ENCODE measurements around the gene KCNK7. TPM values are rescaled to one million over a fixed set of nuclear protein-coding genes. Genes with fewer than 3 reads are reported as not detected.

The KCNK7 gene
- total RNA-seq, 1 experiment from 2014 or later = 1.4 TPM

DNA sequence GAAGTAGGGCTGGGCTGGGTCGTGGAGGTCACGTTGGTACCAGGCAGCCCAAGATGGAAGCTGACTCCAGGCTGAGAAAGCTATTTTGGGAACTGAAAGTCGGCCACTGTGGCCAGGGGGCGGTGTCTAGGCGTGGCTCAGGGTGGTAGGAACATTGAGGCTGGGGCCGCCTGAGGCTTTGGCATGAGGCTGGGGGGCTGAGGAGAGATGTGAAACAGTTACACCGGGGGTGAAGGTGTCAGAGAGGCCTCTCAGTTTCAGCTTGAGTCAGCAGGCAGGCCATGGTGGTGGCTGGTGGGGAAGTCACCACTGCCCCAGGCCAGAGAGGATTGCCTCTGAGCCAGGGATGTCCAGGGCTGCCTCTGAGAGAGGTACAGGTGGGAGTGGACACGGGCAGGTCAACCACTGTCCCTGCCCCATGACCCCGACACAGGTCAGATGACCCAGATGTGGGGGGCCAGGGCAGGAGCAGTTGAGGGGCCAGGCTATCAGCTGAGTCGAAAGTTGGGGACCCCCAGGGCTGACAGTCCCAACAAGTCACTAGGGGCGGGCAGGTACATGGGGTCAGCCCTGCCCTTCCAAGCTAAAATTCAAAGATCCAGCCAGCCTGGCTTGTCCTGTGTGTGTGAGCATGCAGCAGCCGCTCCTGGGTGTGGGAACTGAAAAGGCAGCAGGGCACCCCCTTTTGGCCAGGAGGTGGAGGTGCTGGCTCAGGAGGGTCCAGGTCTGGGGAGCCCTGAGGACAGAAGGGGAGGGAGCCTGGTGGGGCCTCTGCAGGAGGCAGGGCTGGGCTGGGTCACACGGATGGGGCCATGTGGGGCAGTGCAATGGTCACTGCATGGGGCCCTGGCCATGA is 7.2 kb downstream of the KCNK7 start:
- intact Hi-C loops (cut with micrococcal nuclease; ENCODE audit: unreplicated experiment) = no loop called here

DNA sequence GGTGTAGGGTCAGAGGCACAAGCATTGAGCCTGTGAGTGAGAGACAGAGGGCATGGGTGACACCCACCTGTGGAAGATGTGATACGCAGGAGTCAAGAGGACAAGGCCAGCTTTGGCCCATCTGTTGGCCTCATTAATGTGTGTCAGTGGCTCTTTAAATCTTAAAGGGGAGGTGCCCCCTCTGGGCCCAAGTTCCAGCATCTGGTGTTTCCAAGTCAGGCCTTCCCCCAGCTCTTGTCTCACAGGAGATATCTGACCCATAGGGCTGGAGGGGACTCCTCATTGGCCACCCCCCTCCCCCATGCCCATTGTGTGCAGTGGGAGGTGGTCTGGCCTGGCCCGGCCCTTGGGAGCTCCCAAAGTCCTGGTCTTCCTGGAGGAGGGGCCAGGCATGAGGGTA is 8.9 kb downstream of the KCNK7 start:
- Mint-ChIP-seq H3K4me3 (ENCODE audit: low read depth, unreplicated experiment) (no peak overlapping the region), H3K27me3 (ENCODE audit: unreplicated experiment) (no peaks in the 10 kb centered on the region), H3K4me1 (ENCODE audit: low read depth, unreplicated experiment) (peaks cover 16% of the 10 kb centered on the region), H3K9me3 (ENCODE audit: low read depth, unreplicated experiment) (no peaks in the 10 kb centered on the region), H3K27ac (ENCODE audit: unreplicated experiment) (no peak overlapping the region), H3K36me3 (ENCODE audit: insufficient read depth, unreplicated experiment) (peaks cover 49% of the 10 kb centered on the region)
- DNase-seq = no peak
- intact Hi-C loops (cut with micrococcal nuclease; ENCODE audit: unreplicated experiment) = no loop called here
- CTCF ChIA-PET = no interaction called here
- BruUV-seq (replicated peaks) = no TSS peak
- TF ChIP-seq, protein P1, sequence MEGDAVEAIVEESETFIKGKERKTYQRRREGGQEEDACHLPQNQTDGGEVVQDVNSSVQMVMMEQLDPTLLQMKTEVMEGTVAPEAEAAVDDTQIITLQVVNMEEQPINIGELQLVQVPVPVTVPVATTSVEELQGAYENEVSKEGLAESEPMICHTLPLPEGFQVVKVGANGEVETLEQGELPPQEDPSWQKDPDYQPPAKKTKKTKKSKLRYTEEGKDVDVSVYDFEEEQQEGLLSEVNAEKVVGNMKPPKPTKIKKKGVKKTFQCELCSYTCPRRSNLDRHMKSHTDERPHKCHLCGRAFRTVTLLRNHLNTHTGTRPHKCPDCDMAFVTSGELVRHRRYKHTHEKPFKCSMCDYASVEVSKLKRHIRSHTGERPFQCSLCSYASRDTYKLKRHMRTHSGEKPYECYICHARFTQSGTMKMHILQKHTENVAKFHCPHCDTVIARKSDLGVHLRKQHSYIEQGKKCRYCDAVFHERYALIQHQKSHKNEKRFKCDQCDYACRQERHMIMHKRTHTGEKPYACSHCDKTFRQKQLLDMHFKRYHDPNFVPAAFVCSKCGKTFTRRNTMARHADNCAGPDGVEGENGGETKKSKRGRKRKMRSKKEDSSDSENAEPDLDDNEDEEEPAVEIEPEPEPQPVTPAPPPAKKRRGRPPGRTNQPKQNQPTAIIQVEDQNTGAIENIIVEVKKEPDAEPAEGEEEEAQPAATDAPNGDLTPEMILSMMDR (IDR thresholded peaks at IDR 0.05; ENCODE audit: unreplicated experiment) = no peak

More for the DNA sequence above, 7.2 kb downstream of the KCNK7 start:
- H3K27me3 Mint-ChIP-seq (ENCODE audit: unreplicated experiment) = no peaks in the 10 kb centered on the region
- H3K4me3 Mint-ChIP-seq (ENCODE audit: low read depth, unreplicated experiment) = no peak overlapping the region
- CTCF ChIA-PET = interaction anchor here (0.7 to 1.1 kb wide), 4 partner anchors 11 to 46 kb away, joined by 3 to 5 read pairs (median 3); partner anchors contain the start of gene EHBP1L1
- H3K4me1 Mint-ChIP-seq (ENCODE audit: low read depth, unreplicated experiment) = peaks cover 16% of the 10 kb centered on the region
- H3K9me3 Mint-ChIP-seq (ENCODE audit: low read depth, unreplicated experiment) = no peaks in the 10 kb centered on the region
- H3K27ac Mint-ChIP-seq (ENCODE audit: unreplicated experiment) = peak overlapping the region; percentile 56
- TF ChIP-seq, protein P1 (IDR thresholded peaks at IDR 0.05; ENCODE audit: unreplicated experiment) = peak; percentile 50
- no TSS peak for BruUV-seq (replicated peaks)
- peaks cover 51% of the 10 kb centered on the region for H3K36me3 Mint-ChIP-seq (ENCODE audit: insufficient read depth, unreplicated experiment)
- DNase-seq = peak; percentile 64

DNA sequence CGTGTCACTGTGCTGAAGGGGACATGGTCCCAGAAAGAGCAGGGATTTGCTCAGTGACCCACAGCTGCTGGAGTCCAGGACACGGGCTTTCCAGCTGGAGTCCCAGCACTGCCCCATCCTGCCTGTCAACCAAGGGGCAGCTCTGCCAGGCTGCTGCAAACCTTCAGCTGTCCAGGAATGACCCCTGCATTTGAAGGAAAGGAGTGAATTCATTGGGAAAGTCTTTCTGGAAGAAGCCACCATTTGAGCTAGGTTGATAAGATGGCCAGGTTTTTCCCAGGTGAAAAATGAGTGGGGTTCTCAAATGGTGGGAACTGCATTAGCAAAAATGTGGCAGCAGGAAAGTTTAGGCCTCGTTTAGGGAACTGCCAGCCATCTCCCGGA is 9.4 kb downstream of the KCNK7 start:
- CTCF ChIA-PET = no interaction called here
- no peaks in the 10 kb centered on the region for H3K9me3 Mint-ChIP-seq (ENCODE audit: low read depth, unreplicated experiment)
- no peak overlapping the region for H3K27ac Mint-ChIP-seq (ENCODE audit: unreplicated experiment)
- no peaks in the 10 kb centered on the region for H3K27me3 Mint-ChIP-seq (ENCODE audit: unreplicated experiment)
- no peak for DNase-seq
- no TSS peak for BruUV-seq (replicated peaks)
- intact Hi-C loops (cut with micrococcal nuclease; ENCODE audit: unreplicated experiment) = no loop called here
- no peak overlapping the region for H3K4me3 Mint-ChIP-seq (ENCODE audit: low read depth, unreplicated experiment)
- H3K4me1 Mint-ChIP-seq (ENCODE audit: low read depth, unreplicated experiment) = peaks cover 16% of the 10 kb centered on the region
- H3K36me3 Mint-ChIP-seq (ENCODE audit: insufficient read depth, unreplicated experiment) = peaks cover 46% of the 10 kb centered on the region
- TF ChIP-seq, protein P1 (IDR thresholded peaks at IDR 0.05; ENCODE audit: unreplicated experiment) = no peak

DNA sequence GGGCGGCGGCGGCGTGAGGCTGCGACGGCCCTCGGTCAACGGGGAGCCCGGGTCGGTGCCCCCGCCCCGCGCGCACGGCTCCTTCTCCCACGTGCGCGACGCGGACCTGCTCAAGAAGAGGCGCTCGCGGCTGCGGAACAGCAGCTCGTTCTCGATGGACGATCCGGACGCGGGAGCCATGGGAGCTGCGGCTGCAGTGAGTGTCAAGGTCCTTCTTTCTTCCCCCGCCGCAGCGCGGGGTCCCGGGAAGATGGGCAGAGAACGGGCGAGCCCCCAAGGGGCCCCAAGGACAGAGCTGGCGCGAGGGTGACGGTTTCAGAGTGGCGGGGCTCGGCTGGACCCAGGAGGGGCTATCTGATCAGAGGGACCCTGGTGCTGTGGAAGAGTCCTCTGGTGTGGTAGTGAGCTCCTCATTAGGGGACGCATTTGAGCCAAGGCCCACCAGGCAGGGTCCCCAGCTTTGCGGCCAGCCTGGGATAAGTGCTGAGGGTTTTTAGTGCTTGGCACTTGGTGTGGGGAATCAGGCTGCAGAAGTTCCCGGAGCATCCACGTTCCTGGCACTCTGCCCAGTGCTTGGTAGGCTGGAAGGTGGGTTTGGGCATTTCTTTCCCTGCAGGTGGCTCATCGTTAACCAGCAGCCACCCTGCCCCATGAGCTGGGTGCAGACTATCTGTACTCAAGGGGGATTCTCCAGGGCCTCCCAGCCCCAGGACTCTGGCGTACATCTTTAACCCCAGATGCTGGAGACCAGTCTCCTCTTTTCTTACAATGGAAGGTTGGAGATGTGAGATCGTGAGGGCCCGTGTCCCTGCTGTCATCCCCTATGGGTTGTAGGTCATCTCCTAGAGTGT is 10.0 kb downstream of the KCNK7 start:
- CTCF ChIA-PET = no interaction called here
- Mint-ChIP-seq H3K4me3 (ENCODE audit: low read depth, unreplicated experiment) (no peak overlapping the region), H3K36me3 (ENCODE audit: insufficient read depth, unreplicated experiment) (peaks cover 50% of the 10 kb centered on the region), H3K27me3 (ENCODE audit: unreplicated experiment) (no peaks in the 10 kb centered on the region), H3K27ac (ENCODE audit: unreplicated experiment) (no peak overlapping the region), H3K9me3 (ENCODE audit: low read depth, unreplicated experiment) (no peaks in the 10 kb centered on the region), H3K4me1 (ENCODE audit: low read depth, unreplicated experiment) (peaks cover 16% of the 10 kb centered on the region)
- no peak for DNase-seq
- intact Hi-C loops (cut with micrococcal nuclease; ENCODE audit: unreplicated experiment) = no loop called here
- TF ChIP-seq, protein P1 (IDR thresholded peaks at IDR 0.05; ENCODE audit: unreplicated experiment) = no peak
- no TSS peak for BruUV-seq (replicated peaks)
